Stimulated activated CD4-positive, alpha-beta T cell treated with anti-CD3 and anti-CD28 coated beads, Interleukin-1b, Interleukin-23, amount 100 ng/mL, for 48 hours (primary cell): ENCODE measurements around the gene USP37.

Experiments used
- DNase-seq: peaks from one replicate; pipeline ENCODE4 v3.0.0-alpha.2; 2020

USP37 gene, protein sequence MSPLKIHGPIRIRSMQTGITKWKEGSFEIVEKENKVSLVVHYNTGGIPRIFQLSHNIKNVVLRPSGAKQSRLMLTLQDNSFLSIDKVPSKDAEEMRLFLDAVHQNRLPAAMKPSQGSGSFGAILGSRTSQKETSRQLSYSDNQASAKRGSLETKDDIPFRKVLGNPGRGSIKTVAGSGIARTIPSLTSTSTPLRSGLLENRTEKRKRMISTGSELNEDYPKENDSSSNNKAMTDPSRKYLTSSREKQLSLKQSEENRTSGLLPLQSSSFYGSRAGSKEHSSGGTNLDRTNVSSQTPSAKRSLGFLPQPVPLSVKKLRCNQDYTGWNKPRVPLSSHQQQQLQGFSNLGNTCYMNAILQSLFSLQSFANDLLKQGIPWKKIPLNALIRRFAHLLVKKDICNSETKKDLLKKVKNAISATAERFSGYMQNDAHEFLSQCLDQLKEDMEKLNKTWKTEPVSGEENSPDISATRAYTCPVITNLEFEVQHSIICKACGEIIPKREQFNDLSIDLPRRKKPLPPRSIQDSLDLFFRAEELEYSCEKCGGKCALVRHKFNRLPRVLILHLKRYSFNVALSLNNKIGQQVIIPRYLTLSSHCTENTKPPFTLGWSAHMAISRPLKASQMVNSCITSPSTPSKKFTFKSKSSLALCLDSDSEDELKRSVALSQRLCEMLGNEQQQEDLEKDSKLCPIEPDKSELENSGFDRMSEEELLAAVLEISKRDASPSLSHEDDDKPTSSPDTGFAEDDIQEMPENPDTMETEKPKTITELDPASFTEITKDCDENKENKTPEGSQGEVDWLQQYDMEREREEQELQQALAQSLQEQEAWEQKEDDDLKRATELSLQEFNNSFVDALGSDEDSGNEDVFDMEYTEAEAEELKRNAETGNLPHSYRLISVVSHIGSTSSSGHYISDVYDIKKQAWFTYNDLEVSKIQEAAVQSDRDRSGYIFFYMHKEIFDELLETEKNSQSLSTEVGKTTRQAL

DNA sequence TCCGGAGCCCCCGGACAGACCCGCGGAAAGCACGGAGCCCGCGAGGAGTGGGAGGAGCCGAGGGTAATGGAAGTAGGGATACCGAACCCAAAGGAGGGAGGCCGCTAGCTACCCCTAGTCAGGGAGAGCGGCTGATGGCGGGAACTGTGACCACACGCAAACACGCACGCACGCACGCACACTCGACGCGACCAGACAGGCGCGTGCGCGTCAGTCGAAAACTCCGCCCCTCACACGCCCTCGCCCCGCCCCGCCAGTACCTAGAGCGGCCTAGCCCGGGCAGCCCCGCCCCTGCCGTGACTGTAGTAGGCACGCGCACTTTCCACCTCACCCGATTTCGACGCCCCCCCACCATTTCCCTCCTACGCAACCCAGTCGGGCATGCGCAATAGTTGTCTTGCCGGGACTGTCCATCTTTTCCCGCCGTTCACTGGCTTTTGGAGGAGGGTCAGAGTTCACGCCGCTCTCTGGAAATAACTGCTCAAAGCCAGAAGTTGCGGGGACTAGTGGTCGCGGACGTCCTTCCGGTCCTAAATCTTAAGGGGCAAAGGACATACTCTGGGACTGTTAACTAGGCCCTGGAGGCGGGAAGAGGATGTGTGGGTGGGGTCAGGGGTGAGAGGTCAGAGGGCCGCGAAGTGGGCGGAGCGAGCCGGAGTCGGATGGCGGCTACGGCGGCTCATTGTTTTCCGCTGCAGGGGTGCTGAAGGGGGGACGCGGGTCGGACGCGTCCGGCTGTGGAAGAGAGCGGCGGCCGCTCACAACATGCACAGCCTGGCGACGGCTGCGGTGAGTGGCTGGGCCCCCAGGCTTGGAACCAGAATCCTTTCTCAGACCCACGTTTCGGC lies at the start of gene USP37, which contains the start of gene CNOT9:
Gene USP37, minus strand, starts transcription at position 162 of the 848 bp plus-strand sequence. CDS start 9,698 bp downstream, outside the sequence.
Gene CNOT9, plus strand, starts transcription at position 650 of the 848 bp plus-strand sequence. Its CDS starts 116 bp downstream, at position 766.
- peak; percentile 100 for DNase-seq

GRCh38 chr2:218615868-218616315 lies 47.7 kb upstream of the USP37 start:
- no peak for DNase-seq

DNA sequence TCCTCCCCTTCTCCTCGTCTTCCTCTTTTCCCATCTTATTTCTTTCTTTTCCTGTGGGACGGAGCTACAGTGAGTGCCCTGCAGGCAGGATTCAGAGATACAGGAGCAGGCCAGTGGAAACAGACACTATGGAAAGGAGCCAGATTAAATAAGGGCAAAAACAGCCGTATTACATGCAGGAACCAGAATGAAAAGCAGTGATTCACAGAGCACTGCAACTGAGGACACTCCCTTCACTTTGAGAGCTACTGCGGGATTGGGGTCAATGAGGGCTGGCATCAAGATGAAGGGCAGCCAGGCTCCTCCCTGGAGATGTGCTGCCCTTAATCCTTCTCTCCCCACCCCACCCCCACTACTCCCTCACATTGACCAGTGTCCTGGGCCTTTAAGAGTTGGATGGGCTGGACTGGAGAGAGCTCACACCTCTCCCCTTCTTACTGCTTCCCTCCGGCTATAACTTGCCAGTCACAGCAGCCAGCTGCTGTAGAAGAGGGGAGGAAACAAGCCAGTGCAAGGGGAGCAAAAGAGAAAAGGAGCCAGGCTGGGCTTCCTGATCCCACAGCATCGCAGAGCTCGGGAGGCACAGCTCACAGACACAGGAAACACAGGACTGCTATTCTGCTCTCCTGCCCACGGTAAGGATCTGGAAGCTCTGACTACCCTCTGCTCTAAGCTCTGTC lies 39.4 kb upstream of the USP37 start, which contains the start of gene PLCD4:
Gene PLCD4, plus strand, starts transcription at position 464 of the 680 bp plus-strand sequence. CDS start 7,841 bp downstream, outside the sequence.
- no peak for DNase-seq

DNA sequence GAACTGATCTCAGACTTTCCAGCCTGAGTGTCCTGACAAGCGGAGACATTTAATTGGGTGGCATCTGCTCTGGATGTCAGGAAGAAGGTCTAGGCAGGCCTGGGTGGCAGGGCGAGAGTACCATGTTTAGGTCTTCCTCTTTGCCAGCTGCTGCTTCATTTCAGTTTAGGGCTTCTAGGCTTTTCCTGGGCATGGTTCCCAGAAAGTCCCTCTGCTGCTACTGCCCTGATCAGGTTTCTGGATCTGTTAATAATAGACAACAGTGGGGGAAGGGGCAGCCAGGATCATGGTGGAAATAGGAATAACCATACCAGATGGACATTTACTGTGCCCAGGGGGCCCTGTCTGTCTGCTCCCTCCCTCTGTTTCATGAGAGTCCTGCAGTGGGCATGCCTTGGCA lies 37.3 kb upstream of the USP37 start:
- no peak for DNase-seq

DNA sequence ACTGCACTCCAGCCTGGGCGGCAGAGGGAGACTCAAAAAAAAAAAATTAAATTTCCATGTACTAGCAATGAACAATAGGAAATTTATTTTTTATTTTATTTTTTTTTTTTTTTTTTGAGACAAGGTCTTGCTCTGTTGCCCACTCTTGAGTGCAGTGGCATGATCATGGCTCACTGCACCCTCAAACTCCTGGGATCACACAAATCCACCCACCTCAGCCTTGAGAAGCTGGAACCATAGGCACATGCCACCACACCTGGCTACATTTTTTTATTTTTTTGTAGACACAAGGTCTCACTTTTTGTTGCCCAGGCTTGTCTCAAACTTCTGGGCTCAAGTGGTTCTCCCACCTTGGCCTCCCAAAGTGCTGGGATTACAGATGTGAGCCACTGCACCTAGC lies 17.4 kb upstream of the USP37 start:
- DNase-seq: no peak

GRCh38 chr2:218583983-218584850 lies 16.1 kb upstream of the USP37 start:
- no peak for DNase-seq

DNA sequence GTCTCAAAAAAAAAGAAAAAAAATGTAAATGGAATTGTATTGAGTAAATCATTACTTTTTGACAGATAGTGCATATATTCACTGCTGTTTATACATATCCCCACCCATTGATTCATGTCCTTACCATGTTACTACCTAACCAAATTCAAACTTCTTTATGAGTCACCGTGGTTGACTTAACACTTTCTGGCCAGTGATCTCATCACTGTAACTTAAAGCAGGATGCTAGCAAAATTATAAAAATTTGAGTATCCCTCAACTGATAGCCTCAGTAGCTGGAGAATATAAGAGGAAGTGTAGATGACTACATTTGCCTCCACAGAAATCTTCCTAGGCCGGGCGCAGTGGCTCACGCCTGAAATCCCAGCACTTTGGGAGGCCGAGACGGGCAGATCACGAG lies 13.9 kb upstream of the USP37 start:
- DNase-seq: no peak

DNA sequence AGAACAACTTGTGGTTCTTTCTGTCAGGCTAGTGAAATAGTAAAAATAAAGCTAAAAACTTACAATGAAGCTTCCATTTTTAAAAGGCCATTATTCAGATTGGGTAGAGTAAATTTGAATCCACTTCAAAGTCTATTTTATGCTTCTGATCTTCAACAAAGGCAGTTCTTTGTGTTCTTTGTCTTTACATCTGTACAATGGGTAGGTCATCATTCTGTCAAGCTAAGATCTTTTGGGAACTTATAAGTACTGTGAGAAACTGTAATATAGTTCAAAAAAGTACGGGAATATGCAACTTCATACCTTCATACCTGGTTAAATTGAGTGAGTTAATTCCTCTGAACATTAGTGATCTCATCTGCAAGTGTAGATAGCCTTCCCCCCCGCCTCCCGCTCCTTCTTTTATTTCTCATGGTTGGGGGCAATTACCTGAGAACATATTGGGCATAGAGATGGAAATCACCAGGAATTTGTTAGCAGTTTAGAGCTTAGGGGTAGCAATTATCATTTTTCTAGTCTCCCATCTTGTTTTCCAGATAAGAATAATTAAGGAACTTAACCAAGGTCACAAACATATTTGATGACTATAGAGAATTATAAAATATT lies 10.2 kb upstream of the USP37 start:
- DNase-seq: no peak

DNA sequence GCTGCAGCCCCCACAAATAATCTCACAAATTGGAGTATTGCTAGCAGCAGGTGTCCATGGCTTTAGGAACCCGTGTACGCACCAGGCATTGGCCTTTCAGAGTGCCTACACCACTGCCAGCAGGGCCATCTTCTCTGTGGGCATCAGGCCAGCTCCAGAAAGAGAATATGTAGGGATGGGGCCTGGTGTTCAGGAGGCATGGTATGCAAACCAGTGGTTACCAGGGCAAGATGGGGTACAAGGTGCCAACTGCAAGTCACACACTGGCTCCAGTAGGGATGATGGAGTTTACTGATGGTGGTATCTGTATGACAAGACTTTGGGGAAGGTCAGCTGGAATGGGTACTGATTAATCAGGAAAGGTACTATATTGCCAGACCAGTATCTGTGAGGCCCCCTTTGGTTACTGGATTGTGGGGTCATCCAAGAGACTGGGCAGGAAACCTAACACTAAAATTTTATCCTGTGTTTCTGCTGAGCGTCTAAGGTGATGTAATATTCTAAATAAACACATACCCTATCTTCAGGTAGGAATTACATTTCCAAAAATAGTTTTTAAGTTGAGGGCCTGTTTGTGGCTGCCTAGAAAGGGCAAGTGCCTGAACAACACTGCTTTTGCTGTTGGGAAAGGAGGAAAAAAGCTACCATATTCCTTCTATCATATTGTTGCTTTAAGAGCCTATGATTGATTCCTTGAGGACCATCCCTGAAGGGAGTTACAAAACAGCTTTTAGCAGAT lies 9.5 kb upstream of the USP37 start:
- no peak for DNase-seq

DNA sequence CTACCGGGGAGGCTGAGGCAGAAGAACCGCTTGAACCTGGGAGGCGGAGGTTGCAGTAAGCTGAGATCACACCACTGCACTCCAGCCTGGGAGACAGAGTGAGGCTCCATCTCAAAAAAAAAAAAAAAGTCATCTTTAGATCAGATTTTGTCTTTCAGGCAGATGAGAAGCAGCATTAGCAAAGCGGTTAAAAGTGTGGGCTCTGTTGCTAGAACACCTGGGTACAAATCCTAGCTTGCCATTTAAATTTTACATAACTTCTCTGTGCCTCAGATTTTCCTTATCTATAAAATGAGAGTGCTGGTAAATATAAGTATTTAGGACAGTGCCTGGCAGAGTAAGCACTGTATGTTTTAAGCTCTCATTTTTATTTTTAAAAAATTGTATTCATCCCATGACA lies 8.7 kb upstream of the USP37 start:
- DNase-seq: no peak

- DNase-seq: no peak
Measured at GRCh38 chr2:218570850-218571249, 2.7 kb upstream of the USP37 start.

DNA sequence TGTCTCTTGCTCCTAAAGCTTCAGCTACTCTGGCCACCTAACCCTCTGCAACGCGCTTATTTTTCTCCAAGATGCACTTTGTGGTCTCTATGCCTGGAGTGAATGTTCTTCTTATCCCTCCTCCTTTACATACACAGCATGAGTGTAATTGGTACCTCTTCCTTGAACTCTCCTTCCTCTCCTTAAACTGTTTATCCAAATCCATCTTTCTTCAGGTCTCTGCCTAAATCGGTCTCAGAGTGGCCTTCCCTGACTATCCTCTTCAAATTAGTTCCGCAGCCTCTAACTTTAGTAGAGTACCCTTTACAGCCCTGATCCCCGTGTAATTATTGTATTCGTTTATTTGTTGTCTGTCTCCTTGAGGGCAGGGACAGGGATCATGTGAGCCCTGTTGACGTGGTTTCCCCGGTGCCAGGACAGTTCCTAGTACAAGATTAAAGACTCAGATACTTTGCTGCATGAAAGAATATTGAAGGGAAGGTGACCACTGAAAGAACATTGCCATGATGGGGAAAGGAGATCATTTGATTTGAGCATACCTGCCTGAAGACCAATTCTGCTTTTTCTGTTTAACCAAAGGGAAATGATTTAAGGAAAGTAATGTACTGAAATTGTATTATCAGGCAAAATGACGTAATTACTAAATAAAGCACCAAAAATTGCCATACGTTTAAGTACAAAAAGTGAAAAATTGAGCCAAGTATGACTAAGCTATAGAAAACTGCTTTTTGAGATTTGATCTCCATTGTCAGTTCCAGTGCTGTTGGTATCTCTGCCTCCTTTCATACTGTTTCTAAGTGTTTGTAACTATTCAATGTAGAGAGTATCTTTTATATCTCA lies 1.7 kb upstream of the USP37 start:
- no peak for DNase-seq

- DNase-seq: peak; percentile 60
Measured at GRCh38 chr2:218569038-218569431, 884 bp upstream of the USP37 start.

DNA sequence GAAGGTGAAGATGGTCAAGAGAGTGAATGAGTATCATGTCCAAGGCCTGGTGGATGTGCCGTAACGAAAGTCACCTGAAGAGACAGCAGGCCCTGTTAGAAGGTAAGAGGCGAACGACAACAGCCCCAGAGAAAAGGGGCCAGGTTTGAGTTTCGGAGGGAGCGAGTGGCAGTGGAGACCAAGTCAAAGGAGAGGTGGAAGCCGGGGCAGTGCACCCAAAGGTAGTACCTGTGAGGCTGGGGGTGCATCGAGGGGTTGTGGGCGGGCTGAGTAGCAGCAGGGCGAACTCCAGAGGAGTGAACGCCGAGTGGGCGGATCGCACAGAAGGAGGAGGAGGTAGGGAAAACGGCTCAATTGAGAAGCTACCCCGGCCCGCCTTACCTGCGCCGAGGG lies 358 bp downstream of the USP37 start:
- no peak for DNase-seq

DNA sequence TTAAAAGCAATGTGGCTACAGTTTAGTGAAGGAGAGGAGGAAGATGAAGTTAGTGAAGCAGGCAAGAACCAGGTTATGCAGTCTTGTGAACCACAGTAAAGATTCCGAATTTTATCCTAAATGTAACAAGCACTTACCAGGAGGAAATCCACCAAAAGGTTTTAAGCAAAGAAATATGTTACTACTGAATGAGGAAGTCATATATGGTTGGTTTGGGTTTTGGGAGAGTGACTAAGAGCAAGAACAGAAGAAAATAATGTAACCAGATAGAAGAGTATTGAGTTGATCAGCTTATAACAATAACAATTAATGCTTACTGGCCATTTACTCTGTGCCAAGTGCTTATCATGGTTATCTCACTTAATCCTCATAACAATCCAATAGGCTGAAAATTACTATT lies 1.9 kb downstream of the USP37 start:
- no peak for DNase-seq

DNA sequence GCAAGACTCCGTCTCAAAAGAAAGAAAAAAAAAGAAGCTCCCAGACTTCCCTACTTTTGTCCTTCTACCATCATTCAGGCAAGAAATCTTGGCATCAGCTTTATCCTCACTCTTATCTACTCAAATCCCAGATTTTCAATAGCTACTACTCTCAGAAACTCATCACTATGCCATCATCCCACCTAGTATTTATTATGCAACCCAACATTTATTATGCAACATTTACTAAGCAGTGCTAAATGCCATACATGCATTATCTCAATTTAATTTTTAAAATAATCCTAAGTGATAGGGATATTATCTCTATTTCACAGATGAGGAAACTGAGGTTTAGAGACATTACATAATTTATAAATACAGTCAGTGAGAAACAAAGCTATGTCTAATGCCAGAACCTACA lies 4.1 kb downstream of the USP37 start:
- no peak for DNase-seq

DNA sequence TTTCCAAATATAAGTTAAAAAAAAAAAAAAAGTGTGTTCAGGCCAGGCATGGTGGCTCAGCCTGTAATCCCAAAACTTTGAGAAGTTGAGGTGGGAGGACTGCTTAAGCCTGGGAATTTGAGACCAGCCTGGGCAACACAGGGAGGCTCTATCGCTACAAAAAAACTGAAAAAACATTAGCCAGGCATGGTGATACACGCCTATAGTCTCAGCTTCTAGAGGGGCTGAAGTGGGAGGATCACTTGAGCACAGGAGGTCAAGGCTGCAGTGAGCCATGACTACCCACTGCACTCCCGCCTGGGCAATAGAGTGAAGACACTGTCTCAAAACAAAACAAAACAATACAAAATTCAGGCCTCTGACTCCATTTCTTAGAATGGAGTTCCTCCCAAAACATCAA lies 9.2 kb downstream of the USP37 start:
- DNase-seq: no peak

DNA sequence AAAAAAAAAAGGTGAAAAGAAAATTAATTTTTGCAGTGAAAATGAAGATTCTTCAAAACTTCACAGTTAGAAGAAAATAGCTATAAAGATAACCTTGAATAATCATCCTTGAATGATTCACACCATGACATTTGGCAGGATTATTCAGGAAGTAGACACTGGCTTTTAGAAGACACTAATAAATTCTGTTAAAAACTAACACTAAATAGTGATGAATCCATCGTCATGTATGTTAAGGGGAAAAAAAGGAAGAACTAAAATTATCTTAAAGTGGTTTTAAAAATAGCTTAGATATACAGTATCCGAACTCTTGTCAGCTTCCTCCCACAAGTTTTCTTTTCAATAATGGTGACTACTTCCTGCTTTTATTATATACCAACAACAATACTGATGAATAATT lies 10.2 kb downstream of the USP37 start:
- no peak for DNase-seq

- DNase-seq: no peak
Measured at GRCh38 chr2:218555527-218555926, 12.6 kb downstream of the USP37 start.
